GM12878 (cell line): ENCODE results near the gene HNRNPA2B1.
A peak's percentile ranks its signal among the peaks of the same experiment; 100 is the strongest.

ENCODE experiments used
- CREB1 ChIP-seq: IDR thresholded peaks from 2 replicates; pipeline ENCODE4 v1.6.1; 2012; ENCODE audit warnings: low read depth, mild to moderate bottlenecking, inconsistent platforms
- POLR2AphosphoS5 ChIP-seq: IDR thresholded peaks from 2 replicates; pipeline ENCODE4 v1.6.1; 2011; ENCODE audit warnings: mild to moderate bottlenecking, low read length, inconsistent platforms

GRCh38 chr7:26185844-26186180 is 14.7 kb downstream of the HNRNPA2B1 start:
- 0 out of 2 replicates have a peak, but pooled peaks have one; percentile 1 for TF ChIP-seq POLR2AphosphoS5
- no peak for TF ChIP-seq CREB1
